ENCODE data around the gene ZMPSTE24.

GRCh38 chr1:40267767-40268187 is 9.7 kb downstream of the ZMPSTE24 start:
- TF ChIP-seq POLR2A (IDR thresholded peaks at IDR 0.05; ENCODE audit: low read length) (no peak), CTCF (IDR thresholded peaks at IDR 0.05) (no peak), CHD2 (IDR thresholded peaks at IDR 0.05; ENCODE audit: low read length, partially characterized antibody) (no peak), NPAS2 (CRISPR knock-in tag; IDR thresholded peaks at IDR 0.05; ENCODE audit: borderline replicate concordance) (no peak), TP53 (CRISPR knock-in tag; IDR thresholded peaks at IDR 0.05) (no peak), HDAC2 (IDR thresholded peaks at IDR 0.05) (no peak), RNF2 (IDR thresholded peaks at IDR 0.05; ENCODE audit: borderline replicate concordance, low read depth) (no peak), BCL3 (IDR thresholded peaks at IDR 0.05) (no peak), MYC (IDR thresholded peaks at IDR 0.05; ENCODE audit: borderline replicate concordance, low read length) (no peak), MAX (IDR thresholded peaks at IDR 0.05) (no peak), HEYL (CRISPR knock-in tag; IDR thresholded peaks at IDR 0.05) (no peak)

Measured in A549 (cell line).